SJSA1 (cell line): Measurements from ENCODE around the gene CACNG7. TPM values are rescaled to one million over a fixed set of nuclear protein-coding genes. Genes with fewer than 3 reads are reported as not detected.

Experiments used
- DNase-seq, 2 experiments: peaks; one replicate each; pipeline ENCODE4 v3.0.0-alpha.2; 2015 to 2020; ENCODE audit warnings: low spot score in 2 of 2, low read depth in 1 of 2
- H3K27ac ChIP-seq: fragments of 250-450 bp; sonication (Bioruptor Pico); 2 replicates; pipeline ENCODE4 v1.5.1; 2020; ENCODE audit warnings: mild to moderate bottlenecking, moderate library complexity
- H3K27me3 ChIP-seq: fragments of 250-450 bp; sonication (Bioruptor Pico); replicated peaks from 2 replicates; pipeline ENCODE4 v1.5.1; 2020; ENCODE audit warnings: mild to moderate bottlenecking, moderate library complexity
- H3K36me3 ChIP-seq: fragments of 250-450 bp; sonication (Bioruptor Pico); 2 replicates; pipeline ENCODE4 v1.5.1; 2020; ENCODE audit warnings: mild to moderate bottlenecking
- H3K4me1 ChIP-seq: fragments of 250-450 bp; sonication (Bioruptor Pico); replicated peaks from 2 replicates; pipeline ENCODE4 v1.6.1; 2021; ENCODE audit warnings: mild to moderate bottlenecking
- H3K4me3 ChIP-seq: fragments of 250-450 bp; sonication (Bioruptor Pico); 2 replicates; pipeline ENCODE4 v1.5.1; 2020; ENCODE audit warnings: mild to moderate bottlenecking
- H3K9me3 ChIP-seq: fragments of 250-450 bp; sonication (Bioruptor Pico); replicated peaks from 2 replicates; pipeline ENCODE4 v1.5.1; 2020; ENCODE audit warnings: mild to moderate bottlenecking
- total RNA-seq: library from RNA; depleted of rRNA; stranded (reverse); fragments of >200 nt; shearing (Covaris generic); gene quantifications from 2 replicates; pipeline ENCODE4 v1.2.3, GENCODE V29; 2014

CACNG7 gene
- total RNA-seq, 1 experiment from 2014 or later = not detected

- Histone ChIP-seq H3K27ac (no peak overlapping the region), H3K4me1 (peaks cover 21% of the 10 kb centered on the region), H3K4me3 (no peak overlapping the region), H3K27me3 (peaks cover 48% of the 10 kb centered on the region), H3K36me3 (no peaks in the 10 kb centered on the region), H3K9me3 (no peaks in the 10 kb centered on the region; the same call in 1 of the 2 replicates)
- DNase-seq = no peak
Observed at GRCh38 chr19:53905787-53906186, 3.3 kb upstream of the CACNG7 start.

GRCh38 chr19:53906211-53907192 lies 2.6 kb upstream of the CACNG7 start:
- H3K4me3 ChIP-seq = no peak overlapping the region
- H3K27ac ChIP-seq = no peak overlapping the region
- peaks cover 21% of the 10 kb centered on the region for H3K4me1 ChIP-seq
- H3K9me3 ChIP-seq = no peaks in the 10 kb centered on the region; the same call in 1 of the 2 replicates
- no peak for DNase-seq
- no peaks in the 10 kb centered on the region for H3K36me3 ChIP-seq
- H3K27me3 ChIP-seq = peaks cover 48% of the 10 kb centered on the region

GRCh38 chr19:53907193-53907581 lies 1.9 kb upstream of the CACNG7 start:
- H3K4me1 ChIP-seq = peaks cover 21% of the 10 kb centered on the region
- no peaks in the 10 kb centered on the region; the same call in 1 of the 2 replicates for H3K9me3 ChIP-seq
- no peak overlapping the region for H3K27ac ChIP-seq
- peaks cover 53% of the 10 kb centered on the region for H3K27me3 ChIP-seq
- no peaks in the 10 kb centered on the region for H3K36me3 ChIP-seq
- no peak overlapping the region for H3K4me3 ChIP-seq
- DNase-seq = no peak

- Histone ChIP-seq H3K9me3 (no peaks in the 10 kb centered on the region; the same call in 1 of the 2 replicates), H3K27me3 (peaks cover 55% of the 10 kb centered on the region), H3K4me3 (no peak overlapping the region), H3K4me1 (peaks cover 21% of the 10 kb centered on the region), H3K36me3 (no peaks in the 10 kb centered on the region), H3K27ac (no peak overlapping the region)
- DNase-seq = no peak
Observed at GRCh38 chr19:53907690-53908089, 1.4 kb upstream of the CACNG7 start.

- DNase-seq = no peak
- no peak overlapping the region for H3K27ac ChIP-seq
- H3K9me3 ChIP-seq = no peaks in the 10 kb centered on the region; the same call in 1 of the 2 replicates
- H3K36me3 ChIP-seq = no peaks in the 10 kb centered on the region
- peaks cover 21% of the 10 kb centered on the region for H3K4me1 ChIP-seq
- H3K4me3 ChIP-seq = no peak overlapping the region
- H3K27me3 ChIP-seq = peaks cover 55% of the 10 kb centered on the region
Observed at GRCh38 chr19:53908106-53908934, 758 bp upstream of the CACNG7 start.

GRCh38 chr19:53909471-53910169 lies 542 bp downstream of the CACNG7 start:
- Histone ChIP-seq H3K36me3 (no peaks in the 10 kb centered on the region), H3K27ac (no peak overlapping the region), H3K4me3 (no peak overlapping the region), H3K4me1 (peaks cover 21% of the 10 kb centered on the region), H3K27me3 (peaks cover 54% of the 10 kb centered on the region), H3K9me3 (no peaks in the 10 kb centered on the region; the same call in 1 of the 2 replicates)
- no peak for DNase-seq

- no peaks in the 10 kb centered on the region for H3K36me3 ChIP-seq
- H3K27me3 ChIP-seq = peaks cover 49% of the 10 kb centered on the region
- DNase-seq = no peak
- no peak overlapping the region for H3K4me3 ChIP-seq
- H3K4me1 ChIP-seq = peaks cover 21% of the 10 kb centered on the region
- no peak overlapping the region for H3K27ac ChIP-seq
- no peaks in the 10 kb centered on the region; the same call in 1 of the 2 replicates for H3K9me3 ChIP-seq
Observed at GRCh38 chr19:53910170-53910518, 1.1 kb downstream of the CACNG7 start.

GRCh38 chr19:53912653-53913052 lies 3.6 kb downstream of the CACNG7 start:
- no peak for DNase-seq
- Histone ChIP-seq H3K36me3 (no peaks in the 10 kb centered on the region), H3K27ac (no peak overlapping the region), H3K27me3 (peaks cover 33% of the 10 kb centered on the region), H3K4me3 (no peak overlapping the region), H3K9me3 (no peaks in the 10 kb centered on the region), H3K4me1 (peaks cover 12% of the 10 kb centered on the region)

- H3K36me3 ChIP-seq = no peaks in the 10 kb centered on the region
- H3K4me3 ChIP-seq = no peak overlapping the region
- H3K27me3 ChIP-seq = peaks cover 14% of the 10 kb centered on the region
- H3K9me3 ChIP-seq = no peaks in the 10 kb centered on the region
- H3K27ac ChIP-seq = no peak overlapping the region
- H3K4me1 ChIP-seq = no peaks in the 10 kb centered on the region
- DNase-seq = no peak
Observed at GRCh38 chr19:53915000-53915399, 5.9 kb downstream of the CACNG7 start.

- Histone ChIP-seq H3K27ac (no peak overlapping the region), H3K4me3 (no peak overlapping the region), H3K4me1 (no peaks in the 10 kb centered on the region), H3K9me3 (no peaks in the 10 kb centered on the region), H3K27me3 (peaks cover 7% of the 10 kb centered on the region), H3K36me3 (no peaks in the 10 kb centered on the region)
- no peak for DNase-seq
Observed at GRCh38 chr19:53916004-53916403, 6.9 kb downstream of the CACNG7 start.

GRCh38 chr19:53917356-53917755 lies 8.3 kb downstream of the CACNG7 start:
- Histone ChIP-seq H3K9me3 (no peaks in the 10 kb centered on the region), H3K4me3 (no peak overlapping the region), H3K4me1 (no peaks in the 10 kb centered on the region), H3K27me3 (0 out of 2 replicates have a peak, but pooled peaks cover under 1% of the 10 kb centered on the region), H3K36me3 (no peaks in the 10 kb centered on the region), H3K27ac (no peak overlapping the region)
- DNase-seq = no peak

- H3K4me1 ChIP-seq = no peaks in the 10 kb centered on the region
- no peak overlapping the region for H3K27ac ChIP-seq
- H3K27me3 ChIP-seq = no peaks in the 10 kb centered on the region
- DNase-seq = peak in 1 of 2 experiments; percentile 13
- no peak overlapping the region for H3K4me3 ChIP-seq
- H3K9me3 ChIP-seq = no peaks in the 10 kb centered on the region
- H3K36me3 ChIP-seq = no peaks in the 10 kb centered on the region
Observed at GRCh38 chr19:53927739-53928138, 18.7 kb downstream of the CACNG7 start.

- no peak for DNase-seq
- no peaks in the 10 kb centered on the region for H3K4me1 ChIP-seq
- H3K9me3 ChIP-seq = no peaks in the 10 kb centered on the region
- no peaks in the 10 kb centered on the region for H3K36me3 ChIP-seq
- no peak overlapping the region for H3K27ac ChIP-seq
- H3K4me3 ChIP-seq = no peak overlapping the region
- peaks cover 12% of the 10 kb centered on the region for H3K27me3 ChIP-seq
Observed at GRCh38 chr19:53936029-53936428, 27.0 kb downstream of the CACNG7 start.
